ENCODE results near the gene LSP1. TPM values are rescaled to one million over a fixed set of nuclear protein-coding genes. Genes with fewer than 3 reads are reported as not detected.

Gene LSP1
- total RNA-seq, 1 donor from 2014 or later = not detected

GRCh38 chr11:1848640-1849430 lies 4.0 kb upstream of the LSP1 start:
- H3K4me1 Mint-ChIP-seq (ENCODE audit: unreplicated experiment) = peaks cover 4% of the 10 kb centered on the region
- peaks cover 22% of the 10 kb centered on the region for H3K27me3 Mint-ChIP-seq (ENCODE audit: unreplicated experiment)
- no peak for DNase-seq (ENCODE audit: low spot score)
- no peak for TF ChIP-seq CTCF (IDR thresholded peaks at IDR 0.05; ENCODE audit: unreplicated experiment)
- H3K36me3 Mint-ChIP-seq (ENCODE audit: low read depth, unreplicated experiment) = no peaks in the 10 kb centered on the region
- no peak overlapping the region for H3K4me3 Mint-ChIP-seq (ENCODE audit: unreplicated experiment)
- H3K9me3 Mint-ChIP-seq (ENCODE audit: unreplicated experiment) = no peaks in the 10 kb centered on the region
- H3K27ac Mint-ChIP-seq (ENCODE audit: unreplicated experiment) = no peak overlapping the region

GRCh38 chr11:1851468-1852180 lies 1.3 kb upstream of the LSP1 start:
- Mint-ChIP-seq H3K4me3 (ENCODE audit: unreplicated experiment) (no peak overlapping the region), H3K27ac (ENCODE audit: unreplicated experiment) (no peak overlapping the region), H3K27me3 (ENCODE audit: unreplicated experiment) (peaks cover 12% of the 10 kb centered on the region), H3K9me3 (ENCODE audit: unreplicated experiment) (no peaks in the 10 kb centered on the region), H3K4me1 (ENCODE audit: unreplicated experiment) (no peaks in the 10 kb centered on the region), H3K36me3 (ENCODE audit: low read depth, unreplicated experiment) (no peaks in the 10 kb centered on the region)
- TF ChIP-seq CTCF (IDR thresholded peaks at IDR 0.05; ENCODE audit: unreplicated experiment) = no peak
- no peak for DNase-seq (ENCODE audit: low spot score)

DNA sequence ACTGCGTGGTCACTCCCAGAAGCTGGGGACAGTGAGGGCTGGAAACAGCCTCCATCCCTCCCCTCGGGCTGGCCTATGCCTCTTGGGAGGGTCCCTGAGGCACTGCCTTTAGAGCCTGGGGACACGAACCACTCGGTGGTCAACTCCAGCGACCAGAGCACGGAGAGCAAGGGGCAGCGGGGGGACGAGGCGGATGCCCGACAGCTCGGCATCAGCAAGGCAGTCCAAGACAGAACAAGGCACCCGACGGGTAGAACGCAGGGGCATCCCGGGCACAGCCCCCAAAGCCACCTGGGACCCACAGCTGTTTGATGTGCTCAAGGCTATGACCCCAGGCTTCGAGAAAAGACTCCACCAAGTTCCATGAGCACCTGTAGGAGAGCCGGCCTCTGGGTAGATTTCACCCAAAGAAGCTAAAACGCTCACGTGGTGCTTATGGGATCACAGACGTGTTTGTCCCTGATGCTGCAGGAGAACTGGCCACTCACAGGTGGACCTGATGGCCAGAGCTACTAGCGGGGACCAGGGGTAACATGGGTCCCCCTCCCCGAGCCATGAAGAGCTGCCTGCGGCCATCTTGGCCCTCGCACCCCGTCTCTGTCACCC lies 510 bp upstream of the LSP1 start:
- Mint-ChIP-seq H3K36me3 (ENCODE audit: low read depth, unreplicated experiment) (no peaks in the 10 kb centered on the region), H3K4me1 (ENCODE audit: unreplicated experiment) (no peaks in the 10 kb centered on the region), H3K4me3 (ENCODE audit: unreplicated experiment) (no peak overlapping the region), H3K27me3 (ENCODE audit: unreplicated experiment) (peaks cover 10% of the 10 kb centered on the region), H3K9me3 (ENCODE audit: unreplicated experiment) (no peaks in the 10 kb centered on the region), H3K27ac (ENCODE audit: unreplicated experiment) (no peak overlapping the region)
- DNase-seq (ENCODE audit: low spot score) = no peak
- TF ChIP-seq CTCF (IDR thresholded peaks at IDR 0.05; ENCODE audit: unreplicated experiment) = no peak

GRCh38 chr11:1853376-1854131 lies 670 bp downstream of the LSP1 start:
- no peak for TF ChIP-seq CTCF (IDR thresholded peaks at IDR 0.05; ENCODE audit: unreplicated experiment)
- Mint-ChIP-seq H3K27me3 (ENCODE audit: unreplicated experiment) (peaks cover 10% of the 10 kb centered on the region), H3K9me3 (ENCODE audit: unreplicated experiment) (no peaks in the 10 kb centered on the region), H3K4me1 (ENCODE audit: unreplicated experiment) (no peaks in the 10 kb centered on the region), H3K36me3 (ENCODE audit: low read depth, unreplicated experiment) (no peaks in the 10 kb centered on the region), H3K27ac (ENCODE audit: unreplicated experiment) (no peak overlapping the region), H3K4me3 (ENCODE audit: unreplicated experiment) (no peak overlapping the region)
- no peak for DNase-seq (ENCODE audit: low spot score)
